ENCODE data around the gene CELF2.
A peak's percentile ranks its signal among the peaks of the same experiment; 100 is the strongest.

The CELF2 gene

GRCh38 chr10:11257440-11258090, 239.9 kb downstream of the CELF2 start:
- no peak for DNase-seq

GRCh38 chr10:11260170-11260569, 242.5 kb downstream of the CELF2 start:
- DNase-seq = no peak

GRCh38 chr10:11261143-11261542, 243.5 kb downstream of the CELF2 start:
- no peak for DNase-seq

GRCh38 chr10:11261687-11262493, 244.2 kb downstream of the CELF2 start:
- no peak for DNase-seq

GRCh38 chr10:11262494-11263345, 245.0 kb downstream of the CELF2 start:
- DNase-seq = no peak

- no peak for DNase-seq
Observed at GRCh38 chr10:11263767-11264166, 246.1 kb downstream of the CELF2 start.

GRCh38 chr10:11264296-11265048, 246.8 kb downstream of the CELF2 start:
- DNase-seq = no peak

- DNase-seq = no peak
Observed at GRCh38 chr10:11265484-11265883, 247.8 kb downstream of the CELF2 start.

GRCh38 chr10:11266426-11266825, 248.8 kb downstream of the CELF2 start:
- no peak for DNase-seq

- DNase-seq = peak; percentile 76
Observed at GRCh38 chr10:11270135-11270857, 252.6 kb downstream of the CELF2 start.

GRCh38 chr10:11270858-11271179, 253.1 kb downstream of the CELF2 start:
- no peak for DNase-seq

- DNase-seq = no peak
Observed at GRCh38 chr10:11272915-11273389, 255.3 kb downstream of the CELF2 start.

- no peak for DNase-seq
Observed at GRCh38 chr10:11274452-11274851, 256.8 kb downstream of the CELF2 start.

GRCh38 chr10:11275651-11276050, 258.0 kb downstream of the CELF2 start:
- DNase-seq = no peak

GRCh38 chr10:11276449-11276990, 258.8 kb downstream of the CELF2 start:
- no peak for DNase-seq

- no peak for DNase-seq
Observed at GRCh38 chr10:11279314-11279713, 261.6 kb downstream of the CELF2 start.

GRCh38 chr10:11280187-11280932, 262.7 kb downstream of the CELF2 start:
- no peak for DNase-seq

- no peak for DNase-seq
Observed at GRCh38 chr10:11282156-11282555, 264.5 kb downstream of the CELF2 start.

GRCh38 chr10:11282661-11283060, 265.0 kb downstream of the CELF2 start:
- DNase-seq = no peak

- no peak for DNase-seq
Observed at GRCh38 chr10:11284291-11285085, 266.8 kb downstream of the CELF2 start.
